ENCODE measurements around the gene UBE2L5. TPM values are rescaled to one million over a fixed set of nuclear protein-coding genes. Genes with fewer than 3 reads are reported as not detected.
A peak's percentile ranks its signal among the peaks of the same experiment; 100 is the strongest.

The UBE2L5 gene
- polyA plus RNA-seq, 3 donors, result 0.46 to 1.1 (median 0.47) TPM

DNA sequence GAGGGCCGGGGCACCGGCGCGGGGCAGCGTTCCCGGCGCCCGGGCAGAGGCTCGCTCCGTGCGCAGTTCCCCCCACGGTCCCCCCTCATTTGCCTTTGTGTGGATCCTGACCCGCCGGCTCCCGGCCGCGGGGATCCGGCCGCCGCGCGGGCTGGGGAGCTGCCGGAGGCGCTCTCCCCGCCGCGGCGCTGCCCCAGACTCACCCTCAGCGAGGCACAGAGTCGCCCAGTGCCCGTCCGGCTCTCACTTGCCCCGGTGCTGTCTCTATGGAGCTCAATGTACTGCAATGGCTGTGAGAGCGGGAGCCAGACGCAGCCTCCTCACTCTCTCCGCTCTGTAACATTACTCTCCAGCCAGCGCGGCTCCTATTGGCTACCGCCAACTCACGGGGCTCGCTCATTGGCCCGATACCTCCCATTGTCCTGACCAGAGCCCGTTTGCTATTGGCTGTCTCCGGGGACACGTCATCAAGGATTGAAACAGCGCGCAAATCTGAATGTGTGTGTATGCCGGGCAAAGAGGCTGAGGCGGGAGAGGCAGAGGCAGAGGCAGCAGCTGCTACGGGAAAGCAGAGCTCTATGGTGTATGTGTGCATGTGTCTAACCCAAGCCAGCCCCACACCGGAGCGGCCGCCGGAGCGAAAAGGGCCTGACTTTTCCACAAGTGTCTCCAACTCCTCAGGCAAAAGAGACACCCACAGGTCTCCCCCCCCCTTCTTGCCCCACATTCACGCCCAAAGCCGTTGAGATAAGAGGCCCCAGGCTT is 43.5 kb downstream of the UBE2L5 start, which contains the start of gene HMGB1:
TSS of gene HMGB1 (minus strand) at position 344 of the 765 bp plus-strand sequence. CDS start 2,256 bp downstream, outside the sequence.
- DNase-seq (ENCODE audit: low read depth in 3 of 3, low spot score in 2 of 3), result peak; percentile 96 to 99 (median 98)

DNA sequence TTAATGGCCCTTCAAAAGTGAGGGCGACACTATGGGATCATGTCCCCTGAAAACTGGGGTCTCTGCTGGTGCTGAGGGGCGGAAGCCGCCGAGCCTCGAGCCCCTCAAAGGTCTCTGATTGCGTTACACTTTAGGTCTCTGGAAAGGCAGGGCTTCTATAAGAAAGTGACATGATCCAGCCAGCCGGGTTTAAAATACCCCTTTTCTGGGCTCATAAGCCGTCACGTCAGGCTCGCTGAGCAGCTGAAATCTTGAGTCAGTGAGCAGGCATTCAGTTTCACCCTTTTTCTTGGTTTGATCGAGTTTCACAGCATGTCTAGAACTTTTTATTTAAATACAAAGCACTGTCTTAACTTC is 44.0 kb downstream of the UBE2L5 start:
- DNase-seq (ENCODE audit: low read depth in 3 of 3, low spot score in 2 of 3), result no peak

DNA sequence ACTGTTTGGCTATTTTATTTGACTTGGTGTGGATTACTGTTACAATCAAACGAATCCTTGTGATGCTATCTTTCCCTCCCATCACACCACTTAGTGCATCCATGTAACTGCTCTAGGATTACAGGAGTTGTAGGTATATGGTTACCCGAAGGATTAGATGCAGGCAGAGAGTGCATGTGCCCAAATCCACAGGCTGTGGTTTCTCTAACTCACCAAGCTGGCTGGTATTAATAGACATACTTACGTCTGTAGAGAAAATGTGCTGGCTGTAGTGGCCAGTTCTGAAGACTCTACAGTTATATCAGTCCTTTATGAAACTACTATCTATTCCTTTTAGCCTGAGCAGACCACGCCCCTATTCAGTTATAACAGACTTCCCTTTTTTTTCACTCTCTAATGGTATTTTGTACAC is 44.6 kb downstream of the UBE2L5 start:
- no peak for DNase-seq (ENCODE audit: low read depth in 3 of 3, low spot score in 2 of 3)

DNA sequence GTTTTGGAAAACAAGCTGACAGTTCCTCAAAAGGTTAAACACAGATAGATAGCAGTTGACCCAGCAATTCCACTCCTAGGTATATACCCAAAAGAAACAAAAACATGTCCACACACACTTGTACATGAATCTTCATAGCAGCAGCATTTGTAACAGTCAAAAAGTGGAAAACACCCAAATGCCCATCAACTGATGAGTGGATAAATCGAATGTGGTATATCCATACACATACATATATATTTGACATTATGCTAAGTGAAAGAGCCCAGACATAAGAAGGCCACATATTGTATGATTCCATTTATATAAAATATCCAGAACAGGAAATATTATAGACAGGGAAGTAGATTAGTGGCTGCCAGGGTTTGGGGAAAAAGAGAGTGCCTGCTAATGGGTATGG is 51.4 kb downstream of the UBE2L5 start:
- no peak for DNase-seq (ENCODE audit: low read depth in 3 of 3, low spot score in 2 of 3)

DNA sequence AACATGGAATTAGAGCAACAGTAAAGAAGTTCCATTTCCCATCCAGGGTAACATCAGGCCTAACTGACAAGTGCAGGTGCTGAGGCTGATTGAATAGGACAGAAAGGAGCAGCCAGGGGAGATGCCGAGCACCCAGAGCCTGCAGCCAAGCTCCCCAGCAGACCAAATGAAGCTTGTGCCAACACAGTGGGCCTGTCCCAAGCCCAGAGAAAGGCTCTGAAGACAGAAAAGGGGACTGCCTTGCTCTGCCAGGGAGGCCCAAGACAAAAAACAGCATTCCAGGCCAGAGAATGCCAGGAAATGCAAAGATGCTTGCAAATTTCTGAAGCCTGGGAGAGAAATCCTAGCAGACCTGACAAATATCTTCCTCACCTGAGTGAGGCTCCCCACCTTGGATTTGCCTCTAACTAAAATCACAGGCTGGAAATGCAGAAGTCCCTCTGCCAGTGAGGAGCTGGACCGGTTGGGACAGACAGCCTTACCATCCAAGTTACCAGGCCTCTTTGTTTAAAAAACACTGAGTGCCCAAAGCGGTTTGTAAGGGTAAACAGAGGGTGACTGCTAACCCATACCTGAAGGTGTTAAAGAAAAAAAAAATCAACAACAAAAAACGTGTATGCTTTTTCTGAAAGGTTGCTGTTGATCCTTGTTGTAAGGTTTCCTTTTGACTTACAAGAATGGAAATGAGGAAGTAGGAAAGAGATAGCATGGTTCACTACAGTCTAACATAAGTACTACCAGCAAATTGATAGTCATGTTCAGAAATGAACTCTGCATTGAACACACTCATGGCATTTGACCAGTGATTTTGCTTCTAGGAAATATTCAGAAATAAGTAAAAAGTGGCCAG is 55.3 kb downstream of the UBE2L5 start:
- DNase-seq (ENCODE audit: low read depth in 3 of 3, low spot score in 2 of 3), result no peak

Other genes starting within 250 kb of the UBE2L5 start
- gene KATNAL1, start 114.9 kb upstream of the UBE2L5 start, polyA plus RNA-seq (ENCODE audit: insufficient read length in 3 of 3), result 10 to 100 TPM; 12.0 to 13.9 (median 12.8) TPM
- gene HMGB1, start 43.4 kb downstream of the UBE2L5 start, polyA plus RNA-seq (ENCODE audit: insufficient read length in 3 of 3), result 1,000 to 10,000 TPM in 1 of 3 donors, 100 to 1,000 TPM in 2; 901 to 1,042 (median 920) TPM
- gene USPL1, start 195.4 kb downstream of the UBE2L5 start, polyA plus RNA-seq (ENCODE audit: insufficient read length in 3 of 3), result 10 to 100 TPM; 23.1 to 28.2 (median 24.7) TPM